CD14-positive monocyte (primary cell): ENCODE results near the gene TNIP1. TPM values are rescaled to one million over a fixed set of nuclear protein-coding genes. Genes with fewer than 3 reads are reported as not detected.

Source experiments
- DNase-seq, 3 donors: peaks; one replicate each; pipeline ENCODE4 v3.0.0-alpha.2; 2011 to 2022
- H2AFZ ChIP-seq: 2 replicates; pipeline ENCODE4 v1.6.0; 2012; ENCODE audit warnings: mild to moderate bottlenecking, low read depth, low read length, inconsistent platforms; ENCODE audit not compliant: insufficient read depth, poor library complexity, severe bottlenecking
- H3K27ac ChIP-seq, 2 donors: 1 replicate in 1 of 2; 2 replicates in 1 of 2; pipeline ENCODE4 v1.5.1; 2012 to 2013; ENCODE audit warnings: low read length in 2 of 2, control low read depth in 1 of 2, inconsistent platforms in 1 of 2, low read depth in 1 of 2, mild to moderate bottlenecking in 1 of 2
- H3K27me3 ChIP-seq, 2 donors: one replicate each; pipeline versions ENCODE4 v1.6.0 to v1.6.1; 2011 to 2013; ENCODE audit warnings: low read length in 2 of 2; ENCODE audit not compliant: control insufficient read depth in 2 of 2, insufficient read depth in 2 of 2
- H3K36me3 ChIP-seq, 2 donors: replicated peaks in 1 of 2; 1 replicate in 1 of 2; 2 replicates in 1 of 2; pipeline versions ENCODE4 v1.5.1 to v1.6.1; 2012 to 2013; ENCODE audit warnings: low read length in 2 of 2, control low read depth in 1 of 2, inconsistent platforms in 1 of 2, mild to moderate bottlenecking in 1 of 2; ENCODE audit not compliant: insufficient read depth in 2 of 2, control insufficient read depth in 1 of 2
- H3K4me1 ChIP-seq, 2 donors: 1 replicate in 1 of 2; 2 replicates in 1 of 2; pipeline versions ENCODE4 v1.5.1 to v1.6.1; 2012 to 2013; ENCODE audit warnings: low read length in 2 of 2, control low read depth in 1 of 2, inconsistent platforms in 1 of 2, mild to moderate bottlenecking in 1 of 2, moderate library complexity in 1 of 2; ENCODE audit not compliant: insufficient read depth in 2 of 2, control insufficient read depth in 1 of 2
- H3K4me2 ChIP-seq: replicated peaks from 2 replicates; pipeline ENCODE3; 2012; ENCODE audit warnings: low read length, moderate library complexity, mild to moderate bottlenecking; ENCODE audit not compliant: poor library complexity, severe bottlenecking; ENCODE audit errors: extremely low read depth
- H3K4me3 ChIP-seq, 3 experiments: fragments of 200-600 bp in 1 of 3; sonication (generic) in 1 of 3; replicated peaks in 1 of 3; 1 replicate in 2 of 3; 2 replicates in 1 of 3; pipeline ENCODE4 v1.5.1; 2011 to 2013; ENCODE audit warnings: low read length in 3 of 3, mild to moderate bottlenecking in 3 of 3, control low read depth in 2 of 3, low read depth in 2 of 3, inconsistent platforms in 1 of 3, moderate library complexity in 1 of 3
- H3K79me2 ChIP-seq: 2 replicates; pipeline ENCODE4 v1.6.0; 2012; ENCODE audit warnings: mild to moderate bottlenecking, control low read depth, inconsistent platforms, low read length, moderate library complexity; ENCODE audit not compliant: insufficient read depth
- H3K9ac ChIP-seq: 2 replicates; pipeline ENCODE4 v1.6.0; 2017; ENCODE audit warnings: low read length, mild to moderate bottlenecking; ENCODE audit not compliant: insufficient read depth, poor library complexity, severe bottlenecking
- H3K9me3 ChIP-seq, 2 donors: replicated peaks in 1 of 2; 1 replicate in 1 of 2; 2 replicates in 1 of 2; pipeline versions ENCODE4 v1.5.1 to v1.6.1; 2012 to 2013; ENCODE audit warnings: low read length in 2 of 2, control low read depth in 1 of 2; ENCODE audit not compliant: control insufficient read depth in 1 of 2, insufficient read depth in 1 of 2
- H4K20me1 ChIP-seq: 2 replicates; pipeline ENCODE4 v1.6.0; 2012; ENCODE audit warnings: mild to moderate bottlenecking, low read length, control low read depth, moderate library complexity; ENCODE audit not compliant: insufficient read depth
- H3K27ac Mint-ChIP-seq, 7 donors: one replicate each; pipeline ENCODE4 v1.8.0; 2020; ENCODE audit warnings: mild to moderate bottlenecking in 7 of 7, mixed read lengths in 7 of 7, moderate library complexity in 6 of 7, inconsistent platforms in 2 of 7
- H3K27me3 Mint-ChIP-seq, 3 donors: one replicate each; pipeline ENCODE4 v1.8.0; 2021 to 2022; ENCODE audit warnings: low read depth in 3 of 3, mild to moderate bottlenecking in 3 of 3, mixed read lengths in 3 of 3, moderate library complexity in 3 of 3, inconsistent platforms in 1 of 3
- H3K36me3 Mint-ChIP-seq, 2 donors: one replicate each; pipeline ENCODE4 v1.8.0; 2020; ENCODE audit warnings: mixed read lengths in 2 of 2, inconsistent platforms in 1 of 2, mild to moderate bottlenecking in 1 of 2
- H3K4me1 Mint-ChIP-seq: one replicate; pipeline ENCODE4 v1.8.0; 2020; ENCODE audit warnings: mild to moderate bottlenecking, mixed read lengths
- H3K4me3 Mint-ChIP-seq, 2 donors: one replicate each; pipeline ENCODE4 v1.8.0; 2020; ENCODE audit warnings: mild to moderate bottlenecking in 2 of 2, mixed read lengths in 2 of 2, moderate library complexity in 1 of 2
- H3K9me3 Mint-ChIP-seq, 7 donors: one replicate each; pipeline ENCODE4 v1.8.0; 2020 to 2022; ENCODE audit warnings: mixed read lengths in 7 of 7, mild to moderate bottlenecking in 6 of 7, moderate library complexity in 6 of 7, inconsistent platforms in 2 of 7
- CTCF ChIP-seq: fragments of 200-600 bp; IDR thresholded peaks from one replicate; pipeline ENCODE4 v1.8.0; 2022; ENCODE audit warnings: antibody characterized with exemption, mild to moderate bottlenecking
- WGBS: methylation state at CpG from one replicate; pipeline ENCODE4 v1.1.5; 2013; ENCODE audit warnings: missing lambda C conversion rate; ENCODE audit not compliant: insufficient coverage; 5-methylcytosine and 5-hydroxymethylcytosine counted together
- intact Hi-C, 2 donors: fragments of 100-400 bp; cut with micrococcal nuclease; formaldehyde crosslinking; loops; one replicate each; pipeline versions ENCODE4 v1.15.0 to v1.15.1; 2023
- polyA plus RNA-seq, 3 donors: library from polyadenylated mRNA; depleted of rRNA in 1 of 3; unstranded in 2 of 3; stranded (reverse) in 1 of 3; fragments of 300-500 nt in 2 of 3; fragments of >200 nt in 1 of 3; fragmentation: Illumina TruSeq in 2 of 3; gene quantifications; 1 replicate in 2 of 3; 2 replicates in 1 of 3; pipeline ENCODE4 v1.2.3, GENCODE V29; 2012 to 2021

TNIP1 gene
- polyA plus RNA-seq, 3 donors: 30.8 to 108 (median 46.4) TPM

DNA sequence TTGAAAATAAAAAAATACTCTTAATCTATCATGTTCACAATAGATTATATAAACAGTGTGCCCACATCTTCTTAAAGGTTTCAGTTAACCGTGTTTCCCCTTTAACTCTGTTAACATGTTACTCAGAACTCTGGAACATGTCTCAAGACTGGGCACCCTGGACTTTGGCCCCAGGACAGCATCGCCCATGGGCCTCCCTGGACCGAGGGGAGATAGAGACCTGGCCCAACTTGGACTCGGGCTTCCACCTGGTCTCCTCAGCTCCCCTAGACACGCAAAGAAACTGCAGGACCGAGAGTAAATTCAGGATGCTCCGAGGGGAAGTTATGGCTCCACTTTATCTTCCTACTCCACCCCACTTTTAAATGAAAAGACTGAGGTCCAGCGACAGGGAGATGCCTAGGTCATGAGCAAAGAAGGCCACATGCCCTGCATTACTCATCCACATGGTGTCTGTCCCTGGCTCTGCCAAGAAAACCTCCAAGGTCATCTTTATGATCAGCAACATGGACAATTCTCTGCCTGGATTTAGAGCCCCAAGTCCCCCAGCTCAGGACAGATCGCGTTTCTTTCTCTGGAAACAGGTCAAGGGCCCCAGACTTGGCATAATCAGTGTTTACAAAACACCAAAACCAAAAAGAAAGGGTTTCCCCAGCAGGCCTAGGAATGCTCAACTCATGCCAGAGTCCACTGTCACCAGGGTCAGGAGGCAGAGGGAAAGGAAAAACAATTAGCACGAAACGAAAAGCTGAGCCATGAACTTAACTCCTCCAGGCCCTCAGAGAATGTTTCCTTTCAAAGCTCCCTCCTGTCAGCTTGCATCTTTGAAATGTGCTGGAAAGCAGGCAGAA, 43.0 kb downstream of the TNIP1 start:
- Histone ChIP-seq H4K20me1 (peaks cover 78% of the 10 kb centered on the region), H3K9me3 (no peaks in the 10 kb centered on the region), H2AFZ (no peak overlapping the region), H3K27me3 (no peaks in the 10 kb centered on the region), H3K27ac (peak overlapping the region in 1 of 2 donors; percentile 17), H3K9ac (no peak overlapping the region), H3K4me1 (no peaks in the 10 kb centered on the region), H3K79me2 (no peaks in the 10 kb centered on the region), H3K4me2 (no peak overlapping the region), H3K4me3 (no peak overlapping the region), H3K36me3 (peaks cover 98 to 100% of the 10 kb centered on the region in 2 donors)
- intact Hi-C loops: no loop called here
- DNase-seq: no peak
- Mint-ChIP-seq H3K27ac (peak overlapping the region in 3 of 7 donors; percentile 35 to 53 (median 42)), H3K9me3 (no peaks in the 10 kb centered on the region), H3K36me3 (peaks cover 98 to 100% of the 10 kb centered on the region in 2 donors), H3K27me3 (peaks cover 0 to 1% (median 0%) of the 10 kb centered on the region in 3 donors), H3K4me3 (no peak overlapping the region), H3K4me1 (no peaks in the 10 kb centered on the region)
- TF ChIP-seq CTCF: no peak
- 97% methylated on average over 10 of the region's 12 CpGs for WGBS

DNA sequence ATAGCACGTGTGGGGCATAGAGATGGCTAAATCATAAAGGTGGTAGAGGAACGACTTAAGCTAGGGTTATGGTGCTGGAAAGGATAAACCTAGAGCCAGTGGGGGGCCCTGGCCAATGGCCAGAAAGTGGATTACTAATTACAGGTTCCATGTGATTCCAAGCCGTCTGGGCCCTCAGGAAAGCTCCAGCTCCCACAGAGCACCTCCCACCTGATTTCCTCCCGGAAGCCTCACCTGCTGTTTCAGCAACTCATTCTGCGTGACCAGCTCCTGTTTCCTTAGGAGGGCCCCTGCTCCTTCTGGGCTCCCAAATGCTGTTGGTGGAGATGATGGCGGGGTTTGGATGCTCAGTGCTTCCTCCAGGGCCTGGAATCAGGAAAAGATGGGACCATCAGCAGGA, 44.3 kb downstream of the TNIP1 start:
- Mint-ChIP-seq H3K9me3 (no peaks in the 10 kb centered on the region), H3K27ac (no peak overlapping the region), H3K4me3 (no peak overlapping the region), H3K27me3 (peaks cover 0 to 1% (median 0%) of the 10 kb centered on the region in 3 donors), H3K4me1 (no peaks in the 10 kb centered on the region), H3K36me3 (peaks cover 98 to 100% of the 10 kb centered on the region in 2 donors)
- H3K79me2 ChIP-seq: no peaks in the 10 kb centered on the region
- no peak overlapping the region for H3K4me2 ChIP-seq
- DNase-seq: no peak
- 95% methylated on average over 2 of the region's 6 CpGs for WGBS
- no peak overlapping the region for H2AFZ ChIP-seq
- H3K27me3 ChIP-seq: no peaks in the 10 kb centered on the region
- H3K9me3 ChIP-seq: no peaks in the 10 kb centered on the region
- no peak overlapping the region for H3K9ac ChIP-seq
- no peaks in the 10 kb centered on the region for H3K4me1 ChIP-seq
- peaks cover 96 to 100% of the 10 kb centered on the region in 2 donors for H3K36me3 ChIP-seq
- no peak overlapping the region for H3K4me3 ChIP-seq
- intact Hi-C loops: no loop called here
- H3K27ac ChIP-seq: no peak overlapping the region
- TF ChIP-seq CTCF: no peak
- peaks cover 78% of the 10 kb centered on the region for H4K20me1 ChIP-seq
